ENCODE results near the gene FALEC. TPM values are rescaled to one million over a fixed set of nuclear protein-coding genes. Genes with fewer than 3 reads are reported as not detected.
"Not testable (repeated sequence)": the region's sequence is repeated elsewhere in the genome, so short reads cannot be mapped to it uniquely, and the experiment has no call there.

Gene FALEC
- polyA plus RNA-seq, 3 donors: 0.40 to 0.44 TPM; not detected in 1

- no peak for DNase-seq (ENCODE audit: low read depth in 3 of 3, low spot score in 2 of 3)
Measured at GRCh38 chr1:150568594-150568966, 53.0 kb downstream of the FALEC start.

- DNase-seq (ENCODE audit: low read depth in 3 of 3, low spot score in 2 of 3): no peak
Measured at GRCh38 chr1:150572918-150573647, 57.5 kb downstream of the FALEC start.

- DNase-seq (ENCODE audit: low read depth in 3 of 3, low spot score in 2 of 3): not testable (repeated sequence)
Measured at GRCh38 chr1:150573648-150574071, 58.1 kb downstream of the FALEC start.

GRCh38 chr1:150574260-150575071 lies 58.9 kb downstream of the FALEC start:
- no peak for DNase-seq (ENCODE audit: low read depth in 3 of 3, low spot score in 2 of 3)

- DNase-seq (ENCODE audit: low read depth in 3 of 3, low spot score in 2 of 3): no peak
Measured at GRCh38 chr1:150575072-150575489, 59.5 kb downstream of the FALEC start.

GRCh38 chr1:150575518-150576366 lies 60.2 kb downstream of the FALEC start:
- DNase-seq (ENCODE audit: low read depth in 3 of 3, low spot score in 2 of 3): no peak

- DNase-seq (ENCODE audit: low read depth in 3 of 3, low spot score in 2 of 3): no peak
Measured at GRCh38 chr1:150576367-150576711, 60.8 kb downstream of the FALEC start.

- no peak for DNase-seq (ENCODE audit: low read depth in 3 of 3, low spot score in 2 of 3)
Measured at GRCh38 chr1:150576794-150577556, 61.4 kb downstream of the FALEC start.

GRCh38 chr1:150577557-150578271 lies 62.2 kb downstream of the FALEC start:
- no peak for DNase-seq (ENCODE audit: low read depth in 3 of 3, low spot score in 2 of 3)

GRCh38 chr1:150578272-150579109 lies 62.9 kb downstream of the FALEC start:
- DNase-seq (ENCODE audit: low read depth in 3 of 3, low spot score in 2 of 3): peak in 1 of 3 donors; percentile 60

GRCh38 chr1:150579110-150579944 lies 63.8 kb downstream of the FALEC start, which contains the start of gene MCL1:
Gene MCL1, minus strand, starts transcription at chr1:150579610. Its CDS starts 80 bp downstream, at chr1:150579530.
- DNase-seq (ENCODE audit: low read depth in 3 of 3, low spot score in 2 of 3): peak in 2 of 3 donors; percentile 83 to 87

- peak in 1 of 3 donors; percentile 60 for DNase-seq (ENCODE audit: low read depth in 3 of 3, low spot score in 2 of 3)
Measured at GRCh38 chr1:150579945-150580642, 64.5 kb downstream of the FALEC start.

- DNase-seq (ENCODE audit: low read depth in 3 of 3, low spot score in 2 of 3): not testable (repeated sequence)
Measured at GRCh38 chr1:150580966-150581365, 65.4 kb downstream of the FALEC start.

GRCh38 chr1:150581437-150581836 lies 65.9 kb downstream of the FALEC start:
- not testable (repeated sequence) for DNase-seq (ENCODE audit: low read depth in 3 of 3, low spot score in 2 of 3)

- not testable (repeated sequence) for DNase-seq (ENCODE audit: low read depth in 3 of 3, low spot score in 2 of 3)
Measured at GRCh38 chr1:150581962-150582361, 66.4 kb downstream of the FALEC start.

- no peak for DNase-seq (ENCODE audit: low read depth in 3 of 3, low spot score in 2 of 3)
Measured at GRCh38 chr1:150582371-150582770, 66.8 kb downstream of the FALEC start.
